RPMI8226 (cell line): Measurements from ENCODE around the gene COA6.

ENCODE experiments used
- DNase-seq: peaks from one replicate; pipeline ENCODE4 v3.0.0-alpha.2; 2015

The COA6 gene

DNA sequence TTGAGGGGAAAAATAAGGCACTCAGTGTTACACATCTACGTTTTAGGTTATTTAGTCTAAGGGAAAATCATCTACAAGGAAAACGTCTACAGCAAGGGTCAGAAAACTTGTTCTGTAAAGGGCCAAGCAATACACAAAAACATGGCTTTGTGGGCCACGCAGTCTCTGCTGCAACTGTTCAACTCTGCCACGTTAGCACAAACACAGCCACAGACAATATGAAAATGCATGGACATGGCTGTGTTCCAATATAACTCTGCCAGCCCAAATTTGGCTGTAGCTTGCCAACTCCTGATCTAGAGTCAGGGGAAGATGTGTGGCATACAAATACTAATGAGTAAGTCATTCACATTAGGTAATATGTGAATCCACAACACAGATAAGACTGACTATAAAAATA is 40.7 kb downstream of the COA6 start:
- DNase-seq: peak; percentile 70

DNA sequence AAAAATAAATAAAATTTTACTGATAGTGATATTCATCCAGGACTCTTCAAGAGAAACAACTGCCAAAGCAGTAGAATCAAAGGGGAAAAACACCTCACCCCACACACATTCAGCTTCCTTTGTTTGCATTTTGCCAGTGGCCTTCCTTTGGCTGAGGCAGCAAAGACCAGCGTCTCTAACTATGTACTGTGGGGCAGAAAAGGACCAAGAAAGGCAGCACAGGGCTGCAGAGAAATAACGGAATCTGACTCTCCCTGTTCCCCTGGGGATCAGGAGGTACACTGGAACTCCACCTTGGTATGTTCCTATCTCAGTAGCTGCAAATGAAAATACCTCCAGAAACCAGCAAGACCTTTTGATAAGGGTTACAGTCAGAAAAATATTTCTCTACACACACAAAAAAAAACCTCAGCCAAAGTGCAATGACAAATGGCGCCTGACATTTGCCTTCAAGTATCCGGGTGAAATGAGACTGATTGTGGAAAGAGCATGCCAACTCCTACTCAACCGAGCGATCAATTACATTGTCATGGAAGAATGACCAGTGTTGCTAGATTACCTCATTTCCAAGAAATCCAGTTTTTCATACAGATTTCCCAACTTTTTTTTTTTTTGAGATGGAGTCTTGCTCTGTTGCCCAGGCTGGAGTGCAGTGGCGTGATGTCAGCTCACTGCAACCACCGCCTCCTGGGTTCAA is 54.8 kb downstream of the COA6 start:
- DNase-seq: no peak

DNA sequence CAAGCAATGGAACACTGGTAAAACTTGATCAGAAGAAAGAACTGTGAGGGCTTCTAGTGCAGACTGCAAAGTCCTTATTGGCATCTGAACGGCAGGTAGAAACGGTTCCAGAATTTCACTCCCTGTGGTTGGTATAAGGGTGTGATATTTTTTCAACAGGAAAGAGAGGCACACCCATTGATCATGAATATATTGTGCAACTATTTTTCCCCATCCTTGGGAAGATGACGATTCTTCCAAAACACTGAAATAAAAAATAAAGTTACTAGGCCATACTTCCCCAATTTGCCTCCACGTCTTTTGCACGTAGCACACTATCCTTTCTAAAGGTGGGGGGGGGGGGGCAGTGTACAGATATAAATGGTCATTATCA is 56.2 kb downstream of the COA6 start:
- DNase-seq: no peak

DNA sequence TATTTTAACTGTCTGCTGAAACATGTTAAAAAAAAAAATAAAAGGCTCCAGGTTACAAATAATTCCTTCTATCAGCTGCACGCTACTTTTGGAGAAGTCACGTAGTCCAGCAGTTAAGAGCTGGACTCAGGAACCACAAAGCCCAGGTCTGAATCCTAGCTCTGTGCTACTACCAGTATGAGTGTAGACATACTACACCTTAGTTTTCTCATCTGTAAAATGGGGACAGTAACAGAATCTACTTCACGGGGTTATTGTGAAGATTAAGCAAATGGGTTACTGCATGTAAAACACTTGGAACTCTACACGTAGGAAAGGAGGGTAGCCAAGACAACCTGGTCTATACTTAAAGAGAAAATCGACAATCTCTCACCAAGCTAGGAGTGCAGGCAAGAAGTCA is 57.4 kb downstream of the COA6 start:
- DNase-seq: no peak

DNA sequence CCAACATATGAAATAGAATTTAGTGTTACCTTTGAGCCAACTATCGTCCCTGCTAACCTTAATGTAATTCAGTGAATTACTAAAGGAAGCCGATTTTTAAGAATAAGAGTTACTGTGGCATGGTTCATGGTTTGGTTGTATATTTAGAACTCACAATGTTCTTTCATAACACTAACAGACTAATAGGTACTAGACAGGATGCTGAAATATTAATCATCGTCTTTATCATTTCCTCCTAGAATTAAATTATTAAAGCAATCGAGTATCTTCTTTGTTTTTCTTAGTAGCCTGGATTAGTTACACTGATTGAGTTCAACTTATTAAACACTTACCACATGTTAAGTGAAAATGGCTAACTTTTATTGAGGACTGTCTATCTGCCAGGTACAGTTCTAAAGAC is 58.0 kb downstream of the COA6 start:
- no peak for DNase-seq

DNA sequence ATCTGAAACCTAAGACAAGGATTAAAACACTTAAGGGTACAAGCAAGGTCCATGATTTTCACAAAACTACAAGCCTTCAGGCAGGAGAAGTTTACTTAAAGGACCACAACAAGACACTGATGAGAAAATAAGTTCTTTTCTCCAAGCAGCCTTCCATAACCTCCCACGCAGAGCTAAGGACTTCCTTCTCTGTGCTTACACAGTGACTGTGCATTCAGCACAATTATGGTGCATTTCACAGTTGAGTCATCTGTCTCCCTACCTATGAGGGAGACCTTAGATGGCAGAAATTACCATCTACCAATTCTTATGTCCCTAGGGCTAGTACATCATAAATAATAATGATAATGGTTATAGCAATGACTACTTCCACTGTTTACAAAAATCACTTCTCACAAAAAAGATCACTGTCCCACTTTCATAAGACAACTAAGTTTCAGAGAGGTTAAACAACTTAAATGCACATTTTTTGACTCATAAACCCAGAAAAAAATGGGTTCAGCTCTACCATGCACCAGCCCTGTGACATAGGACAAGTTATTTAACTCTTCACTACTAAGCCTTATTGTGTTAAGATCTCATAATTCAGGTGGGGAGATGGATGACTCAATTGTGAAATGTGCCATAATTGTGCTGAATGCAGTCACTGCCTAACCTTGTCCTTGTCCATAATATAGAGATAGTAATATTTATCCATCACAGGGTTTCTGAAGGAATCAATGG is 60.5 kb downstream of the COA6 start:
- no peak for DNase-seq
